ENCODE measurements around the gene STAM. TPM values are rescaled to one million over a fixed set of nuclear protein-coding genes. Genes with fewer than 3 reads are reported as not detected.
"Not testable (repeated sequence)": the region's sequence is repeated elsewhere in the genome, so short reads cannot be mapped to it uniquely, and the experiment has no call there.

Gene STAM
- total RNA-seq, 2 experiments from 2014 or later, result 52.4 to 53.3 TPM

GRCh38 chr10:17713758-17714157, 69.8 kb downstream of the STAM start:
- DNase-seq (no peak), ATAC-seq (ENCODE audit: poor library complexity) (no peak)
- POLR2A ChIA-PET, result no interaction called here
- intact Hi-C loops (cut with DNase I, micrococcal nuclease), result no loop called here
- H3K27ac ChIP-seq (ENCODE audit: low read depth in 1 of 2, low read length in 2 of 2), result no peak overlapping the region
- TF ChIP-seq CTCF (IDR thresholded peaks at IDR 0.05), result no peak
- Mint-ChIP-seq H3K4me1 (ENCODE audit: low read depth) (no peaks in the 10 kb centered on the region), H3K27me3 (no peaks in the 10 kb centered on the region), H3K9me3 (no peaks in the 10 kb centered on the region), H3K4me3 (no peak overlapping the region), H3K36me3 (ENCODE audit: low read depth) (peaks cover 94% of the 10 kb centered on the region), H3K27ac (no peak overlapping the region)
- H3K27me3 ChIP-seq (ENCODE audit: control insufficient read depth in 1 of 2, insufficient read depth in 2 of 2, low read length in 2 of 2), result no peaks in the 10 kb centered on the region
- H3K4me3 ChIP-seq (ENCODE audit: low read length), result no peak overlapping the region
- no peaks in the 10 kb centered on the region for H3K4me1 ChIP-seq (ENCODE audit: insufficient read depth, low read length)
- peaks cover 62% of the 10 kb centered on the region for H3K36me3 ChIP-seq (ENCODE audit: insufficient read depth, low read length)
- H3K9me3 ChIP-seq (ENCODE audit: control insufficient read depth in 1 of 2, insufficient read depth in 1 of 2, low read length in 2 of 2), result no peaks in the 10 kb centered on the region
- CTCF ChIA-PET, result no interaction called here

- no peaks in the 10 kb centered on the region for H3K4me1 Mint-ChIP-seq (ENCODE audit: low read depth)
- POLR2A ChIA-PET, result interaction anchor here (0.6 kb wide), 1 partner anchor 560 kb away, joined by 4 read pairs; no protein-coding TSS in a partner anchor
- H3K36me3 Mint-ChIP-seq (ENCODE audit: low read depth), result peaks cover 86% of the 10 kb centered on the region
- ATAC-seq (ENCODE audit: poor library complexity) (no peak), DNase-seq (no peak)
- H3K27ac Mint-ChIP-seq, result no peak overlapping the region
- Histone ChIP-seq H3K4me3 (ENCODE audit: low read length) (no peak overlapping the region), H3K9me3 (ENCODE audit: control insufficient read depth in 1 of 2, insufficient read depth in 1 of 2, low read length in 2 of 2) (no peaks in the 10 kb centered on the region), H3K27ac (ENCODE audit: low read depth in 1 of 2, low read length in 2 of 2) (no peak overlapping the region), H3K36me3 (ENCODE audit: insufficient read depth, low read length) (peaks cover 44% of the 10 kb centered on the region), H3K4me1 (ENCODE audit: insufficient read depth, low read length) (no peaks in the 10 kb centered on the region), H3K27me3 (ENCODE audit: control insufficient read depth in 1 of 2, insufficient read depth in 2 of 2, low read length in 2 of 2) (no peaks in the 10 kb centered on the region)
- intact Hi-C loops (cut with DNase I, micrococcal nuclease), result no loop called here
- H3K9me3 Mint-ChIP-seq, result no peaks in the 10 kb centered on the region
- H3K4me3 Mint-ChIP-seq, result no peak overlapping the region
- TF ChIP-seq CTCF (IDR thresholded peaks at IDR 0.05), result no peak
- H3K27me3 Mint-ChIP-seq, result no peaks in the 10 kb centered on the region
- CTCF ChIA-PET, result no interaction called here
Measured at GRCh38 chr10:17716161-17716560, 72.2 kb downstream of the STAM start.

- H3K36me3 Mint-ChIP-seq (ENCODE audit: low read depth), result peaks cover 42% of the 10 kb centered on the region
- CTCF ChIA-PET; H3K4me1 Mint-ChIP-seq (ENCODE audit: low read depth); H3K27me3 Mint-ChIP-seq; H3K4me1 ChIP-seq (ENCODE audit: insufficient read depth, low read length); H3K9me3 Mint-ChIP-seq; H3K36me3 ChIP-seq (ENCODE audit: insufficient read depth, low read length); DNase-seq; H3K4me3 ChIP-seq (ENCODE audit: low read length); ATAC-seq (ENCODE audit: poor library complexity); H3K9me3 ChIP-seq (ENCODE audit: control insufficient read depth in 1 of 2, insufficient read depth in 1 of 2, low read length in 2 of 2); H3K27ac ChIP-seq (ENCODE audit: low read depth in 1 of 2, low read length in 2 of 2); H3K27ac Mint-ChIP-seq; H3K27me3 ChIP-seq (ENCODE audit: control insufficient read depth in 1 of 2, insufficient read depth in 2 of 2, low read length in 2 of 2); intact Hi-C loops (cut with DNase I, micrococcal nuclease); H3K4me3 Mint-ChIP-seq; POLR2A ChIA-PET: not testable (repeated sequence)
Measured at GRCh38 chr10:17722317-17723014, 78.5 kb downstream of the STAM start.

- POLR2A ChIA-PET, result no interaction called here
- Mint-ChIP-seq H3K36me3 (ENCODE audit: low read depth) (peaks cover 23% of the 10 kb centered on the region), H3K27me3 (no peaks in the 10 kb centered on the region), H3K4me1 (ENCODE audit: low read depth) (no peaks in the 10 kb centered on the region), H3K27ac (no peak overlapping the region), H3K4me3 (no peak overlapping the region), H3K9me3 (no peaks in the 10 kb centered on the region)
- intact Hi-C loops (cut with DNase I, micrococcal nuclease), result no loop called here
- no peak for ATAC-seq (ENCODE audit: poor library complexity)
- Histone ChIP-seq H3K4me1 (ENCODE audit: insufficient read depth, low read length) (no peaks in the 10 kb centered on the region), H3K27me3 (ENCODE audit: control insufficient read depth in 1 of 2, insufficient read depth in 2 of 2, low read length in 2 of 2) (no peaks in the 10 kb centered on the region), H3K36me3 (ENCODE audit: insufficient read depth, low read length) (no peaks in the 10 kb centered on the region), H3K27ac (ENCODE audit: low read depth in 1 of 2, low read length in 2 of 2) (no peak overlapping the region), H3K9me3 (ENCODE audit: control insufficient read depth in 1 of 2, insufficient read depth in 1 of 2, low read length in 2 of 2) (peaks cover 0 to 8% of the 10 kb centered on the region in 2 experiments), H3K4me3 (ENCODE audit: low read length) (no peak overlapping the region)
- TF ChIP-seq CTCF (IDR thresholded peaks at IDR 0.05), result no peak
- DNase-seq, result no peak
- CTCF ChIA-PET, result no interaction called here
Measured at GRCh38 chr10:17725703-17726102, 81.8 kb downstream of the STAM start.
